Epithelial cell of proximal tubule (primary cell): ENCODE results near the gene FOXP4. TPM values are rescaled to one million over a fixed set of nuclear protein-coding genes. Genes with fewer than 3 reads are reported as not detected.
A peak's percentile ranks its signal among the peaks of the same experiment; 100 is the strongest.

Source experiments
- DNase-seq: peaks from one replicate; pipeline ENCODE4 v3.0.0-alpha.2; 2011; ENCODE audit warnings: low read depth
- H3K4me3 ChIP-seq: 2 replicates; pipeline ENCODE4 v1.5.1; 2011; ENCODE audit warnings: low read depth, mild to moderate bottlenecking, low read length
- total RNA-seq: library from RNA; depleted of rRNA; stranded (reverse); fragments of >200 nt; gene quantifications from 2 replicates; pipeline ENCODE4 v1.2.3, GENCODE V29; 2015
- TF ChIP-seq, protein P1 (sequence below): conservative IDR thresholded peaks from 2 replicates; pipeline ENCODE4 v1.5.1; 2012; ENCODE audit warnings: low read depth, mild to moderate bottlenecking, low read length

Gene FOXP4
- total RNA-seq, 1 donor from 2014 or later = 7.5 TPM

GRCh38 chr6:41502917-41503671 is 43.1 kb upstream of the FOXP4 start:
- TF ChIP-seq, protein P1, sequence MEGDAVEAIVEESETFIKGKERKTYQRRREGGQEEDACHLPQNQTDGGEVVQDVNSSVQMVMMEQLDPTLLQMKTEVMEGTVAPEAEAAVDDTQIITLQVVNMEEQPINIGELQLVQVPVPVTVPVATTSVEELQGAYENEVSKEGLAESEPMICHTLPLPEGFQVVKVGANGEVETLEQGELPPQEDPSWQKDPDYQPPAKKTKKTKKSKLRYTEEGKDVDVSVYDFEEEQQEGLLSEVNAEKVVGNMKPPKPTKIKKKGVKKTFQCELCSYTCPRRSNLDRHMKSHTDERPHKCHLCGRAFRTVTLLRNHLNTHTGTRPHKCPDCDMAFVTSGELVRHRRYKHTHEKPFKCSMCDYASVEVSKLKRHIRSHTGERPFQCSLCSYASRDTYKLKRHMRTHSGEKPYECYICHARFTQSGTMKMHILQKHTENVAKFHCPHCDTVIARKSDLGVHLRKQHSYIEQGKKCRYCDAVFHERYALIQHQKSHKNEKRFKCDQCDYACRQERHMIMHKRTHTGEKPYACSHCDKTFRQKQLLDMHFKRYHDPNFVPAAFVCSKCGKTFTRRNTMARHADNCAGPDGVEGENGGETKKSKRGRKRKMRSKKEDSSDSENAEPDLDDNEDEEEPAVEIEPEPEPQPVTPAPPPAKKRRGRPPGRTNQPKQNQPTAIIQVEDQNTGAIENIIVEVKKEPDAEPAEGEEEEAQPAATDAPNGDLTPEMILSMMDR = no peak
- DNase-seq = no peak
- H3K4me3 ChIP-seq = no peak overlapping the region

GRCh38 chr6:41503827-41504465 is 42.2 kb upstream of the FOXP4 start:
- H3K4me3 ChIP-seq = peak overlapping the region; percentile 38
- TF ChIP-seq, protein P1 = no peak
- DNase-seq = no peak

DNA sequence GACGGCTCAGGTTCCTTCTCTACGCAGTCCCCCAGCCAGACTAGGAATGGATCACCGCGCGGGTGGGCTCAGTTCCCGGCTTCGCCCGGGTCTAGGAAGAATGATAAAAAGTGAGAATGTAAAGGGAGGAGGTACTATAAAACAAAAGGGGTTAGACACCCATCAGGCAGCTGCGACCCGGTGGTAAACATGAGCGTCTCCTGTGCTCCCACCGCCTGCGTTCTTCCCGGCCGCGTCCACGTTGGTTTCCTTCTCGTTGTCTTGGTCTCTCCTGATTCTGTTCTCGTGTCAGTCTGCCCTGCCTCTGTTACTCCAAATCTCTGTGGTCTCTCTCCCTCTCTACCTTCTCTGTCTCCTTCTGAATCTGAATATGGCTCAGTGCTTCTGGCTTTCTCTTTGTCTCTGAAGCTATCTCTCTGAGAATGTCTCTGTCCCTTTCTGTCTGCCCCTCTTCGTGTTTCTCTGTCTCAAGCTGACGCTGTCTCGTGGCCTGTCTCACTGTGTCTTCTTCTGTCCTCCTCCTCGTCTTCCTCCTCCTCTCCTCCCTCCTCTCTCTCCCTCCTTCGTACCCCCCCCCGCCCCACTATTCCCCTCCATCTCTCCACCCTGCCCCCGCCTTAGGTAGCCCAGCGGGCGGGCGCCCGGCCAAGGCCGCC is 41.6 kb upstream of the FOXP4 start:
- H3K4me3 ChIP-seq = peak overlapping the region; percentile 44
- TF ChIP-seq, protein P1 = no peak
- no peak for DNase-seq

GRCh38 chr6:41505122-41506049 is 40.8 kb upstream of the FOXP4 start:
- TF ChIP-seq, protein P1 = no peak
- DNase-seq = no peak

DNA sequence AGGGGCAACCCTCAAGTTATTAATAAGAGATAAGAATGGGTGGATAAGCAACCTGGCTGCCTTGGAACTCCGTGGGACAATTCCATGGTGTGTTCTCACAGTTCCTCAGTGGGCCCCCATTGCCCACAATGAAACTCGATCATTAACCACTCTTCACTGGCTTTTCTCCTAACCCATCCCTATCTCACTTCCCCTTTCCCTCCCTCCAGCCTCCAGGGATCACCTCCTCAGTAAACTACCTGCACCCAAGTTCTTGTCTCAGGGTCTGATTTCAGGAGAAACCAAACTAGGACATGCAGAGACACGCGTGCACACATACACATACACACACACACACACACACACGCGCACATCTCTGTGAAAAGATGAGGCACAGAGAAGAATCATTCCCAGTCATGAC is 37.7 kb upstream of the FOXP4 start:
- TF ChIP-seq, protein P1 = no peak

More at GRCh38 chr6:41505122-41506049, 40.8 kb upstream of the FOXP4 start:
- peak overlapping the region; percentile 44 for H3K4me3 ChIP-seq

GRCh38 chr6:41509580-41509979 is 36.6 kb upstream of the FOXP4 start:
- TF ChIP-seq, protein P1 = no peak
- DNase-seq = no peak
- no peak overlapping the region for H3K4me3 ChIP-seq

More for the DNA sequence above, 37.7 kb upstream of the FOXP4 start:
- no peak for DNase-seq
- H3K4me3 ChIP-seq = no peak overlapping the region
